NCI-H146 treated with DMSO at 0.1 percent for 48 hours (cell line): ENCODE results near the gene GCNT4.

Source experiments
- DNase-seq: peaks from one replicate; lab custom pipeline; 2025; ENCODE audit not compliant: unreplicated experiment; lab: John Stamatoyannopoulos, UW

GCNT4 gene

DNA sequence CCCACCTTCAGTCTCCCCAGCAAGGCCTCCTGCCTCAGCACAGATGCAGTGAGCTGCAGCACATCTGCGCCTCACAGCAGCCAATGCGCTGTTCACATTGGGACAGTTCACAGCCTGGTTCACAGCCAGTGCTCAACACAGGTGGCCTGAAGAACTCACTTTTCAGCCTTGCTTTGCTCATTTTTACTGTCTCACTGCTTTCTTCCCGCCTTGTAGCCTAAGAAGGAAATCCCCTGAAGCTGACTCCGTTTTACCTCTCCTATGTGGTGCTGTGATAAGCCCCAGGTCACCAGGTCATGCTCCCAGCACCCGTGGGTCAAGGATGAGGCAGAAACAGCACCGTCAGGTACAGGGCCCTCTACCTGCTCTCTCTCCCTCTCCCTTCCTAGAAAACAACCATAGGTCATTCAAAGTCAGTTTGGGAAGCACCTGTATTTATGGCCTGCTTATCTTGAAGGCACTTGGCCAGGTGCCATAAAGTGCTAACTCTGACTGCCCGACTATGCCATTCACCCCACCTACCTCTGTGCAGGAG lies 1.1 kb downstream of the GCNT4 start:
- no peak for DNase-seq

DNA sequence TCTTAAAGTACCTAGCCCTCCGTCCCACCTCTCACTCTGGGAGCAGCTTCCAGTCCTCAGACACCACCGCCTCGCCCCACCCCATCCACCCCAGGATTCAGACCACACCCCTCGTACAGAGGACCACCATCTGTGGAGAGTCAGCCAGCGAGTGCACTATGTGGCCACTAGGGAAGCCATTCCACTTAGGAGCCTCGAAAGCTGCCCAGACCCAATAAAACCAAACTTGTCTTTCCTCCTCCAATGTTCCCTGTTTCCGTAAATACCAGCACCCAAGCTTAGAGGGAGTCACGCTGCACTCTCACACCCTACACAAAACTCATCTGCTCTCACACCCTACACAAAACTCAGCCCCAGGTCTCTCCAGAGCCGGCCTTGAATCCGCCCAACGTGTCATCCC lies 1.9 kb downstream of the GCNT4 start:
- no peak for DNase-seq

DNA sequence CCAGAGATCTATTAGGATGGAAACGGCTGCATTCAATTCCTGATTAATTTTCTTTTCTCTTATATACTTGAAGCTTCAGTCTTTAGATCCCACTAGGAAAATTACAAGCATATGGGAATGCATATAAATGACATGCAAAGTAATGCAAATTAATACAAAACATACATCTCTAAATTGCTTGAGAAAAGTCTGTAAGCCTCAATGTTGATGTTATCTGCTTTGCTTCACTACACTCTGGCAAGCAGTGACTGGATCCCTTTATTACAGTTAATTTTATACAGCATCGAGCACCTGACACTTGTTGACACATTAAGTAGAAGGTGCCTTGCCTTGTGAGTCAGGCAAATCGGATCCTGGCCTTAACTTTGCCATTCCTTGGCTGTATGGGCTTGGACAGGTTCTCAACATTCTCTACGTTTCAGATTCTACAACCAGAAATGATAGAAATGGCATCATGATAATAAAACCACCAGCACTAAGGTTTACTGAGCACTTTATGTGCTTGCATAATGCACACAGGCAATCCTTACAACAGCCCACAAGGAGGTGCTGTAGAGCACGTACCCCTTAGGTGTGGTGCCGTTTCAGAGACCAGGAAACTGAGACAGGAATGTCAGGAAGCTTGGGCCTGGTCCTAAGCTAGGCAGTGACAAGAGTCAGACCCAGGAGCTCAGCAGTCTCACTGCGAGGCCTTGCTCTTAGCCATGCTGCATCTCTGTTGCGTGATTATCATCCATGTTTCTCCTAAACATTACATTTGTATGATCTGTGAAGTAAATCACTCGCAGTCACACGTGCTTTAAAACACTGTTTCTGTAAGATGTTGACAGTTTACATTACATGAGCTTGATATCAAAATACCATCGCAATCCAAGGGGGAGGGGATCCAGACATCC lies 2.7 kb downstream of the GCNT4 start:
- DNase-seq, result peak; percentile 4

DNA sequence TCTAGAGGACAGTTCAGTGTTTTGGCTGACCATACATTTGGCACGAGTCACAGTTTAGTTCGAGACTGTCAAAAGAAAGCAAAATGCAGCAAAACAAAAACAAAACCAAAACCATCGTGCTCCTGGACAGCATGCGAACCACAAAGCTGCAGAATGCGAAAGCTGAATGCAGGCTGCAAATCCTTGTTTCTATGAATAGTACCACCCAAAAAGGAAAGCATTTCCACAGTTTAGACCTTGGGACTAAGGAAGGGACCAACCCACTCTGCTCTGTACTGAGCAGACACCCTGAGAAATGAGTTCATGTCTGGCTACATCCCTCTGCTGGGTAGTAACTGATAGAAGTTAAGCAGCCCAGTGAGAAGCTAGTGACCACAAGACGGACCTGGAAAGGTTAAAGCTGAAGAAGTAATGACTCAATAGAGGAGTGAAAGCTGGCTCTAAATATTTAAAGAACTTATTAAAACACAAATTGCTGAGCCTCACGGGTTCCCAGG lies 3.9 kb downstream of the GCNT4 start:
- DNase-seq, result no peak

DNA sequence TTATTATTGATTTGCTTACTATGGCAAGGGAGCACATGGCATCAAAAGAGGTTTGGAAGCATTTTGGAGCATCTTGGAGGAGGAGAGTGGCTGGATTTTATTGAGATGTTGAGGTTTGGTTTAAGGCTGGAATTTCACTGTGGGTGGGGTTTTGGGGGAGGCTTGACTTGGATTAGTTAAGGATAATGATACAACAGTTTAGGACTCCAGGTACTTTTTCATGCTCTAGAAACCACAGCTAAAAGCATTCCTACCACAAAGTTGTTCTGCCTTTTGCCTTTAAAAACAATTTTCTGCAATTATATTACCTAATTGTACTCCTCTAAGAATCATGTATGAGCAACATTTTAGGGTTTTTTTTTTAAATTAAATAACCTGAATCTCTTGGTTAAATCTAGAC lies 5.0 kb downstream of the GCNT4 start:
- no peak for DNase-seq

DNA sequence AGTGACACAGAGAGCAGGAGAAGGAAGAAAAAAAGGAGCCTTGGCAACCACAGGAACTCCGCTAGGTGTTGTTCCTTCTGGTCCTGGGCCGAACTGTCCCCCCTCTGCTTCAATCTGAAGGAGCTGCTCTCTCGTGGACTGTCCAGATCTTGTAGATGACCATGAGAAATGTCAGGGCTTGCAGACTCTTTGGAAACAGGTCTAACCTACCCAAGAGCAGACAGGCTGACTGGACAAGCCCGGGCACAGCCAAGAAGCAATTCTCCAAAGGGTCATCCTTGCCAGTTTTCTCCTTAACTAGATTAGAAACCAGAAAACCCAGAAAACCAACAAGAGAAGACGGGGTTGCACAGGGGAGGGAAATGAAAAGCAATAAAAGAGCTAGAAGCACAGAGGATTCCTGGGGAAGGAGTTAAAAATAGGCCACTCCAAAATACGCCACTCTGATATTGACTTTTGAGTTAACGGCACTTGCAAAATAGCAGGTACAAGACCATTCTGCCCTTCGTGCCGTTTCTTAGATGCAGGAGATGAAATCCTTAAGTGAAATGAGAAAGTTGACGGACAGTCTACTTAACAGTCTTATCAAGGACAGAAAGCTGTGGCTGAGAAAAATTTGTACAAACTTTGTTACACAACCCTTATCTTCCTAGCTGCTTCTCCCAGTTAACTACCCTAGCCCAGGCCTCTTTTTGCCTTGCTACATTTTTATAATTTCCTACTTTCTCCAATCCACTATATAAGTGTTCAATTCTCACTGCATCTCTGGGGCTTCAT lies 5.8 kb downstream of the GCNT4 start:
- DNase-seq, result no peak

DNA sequence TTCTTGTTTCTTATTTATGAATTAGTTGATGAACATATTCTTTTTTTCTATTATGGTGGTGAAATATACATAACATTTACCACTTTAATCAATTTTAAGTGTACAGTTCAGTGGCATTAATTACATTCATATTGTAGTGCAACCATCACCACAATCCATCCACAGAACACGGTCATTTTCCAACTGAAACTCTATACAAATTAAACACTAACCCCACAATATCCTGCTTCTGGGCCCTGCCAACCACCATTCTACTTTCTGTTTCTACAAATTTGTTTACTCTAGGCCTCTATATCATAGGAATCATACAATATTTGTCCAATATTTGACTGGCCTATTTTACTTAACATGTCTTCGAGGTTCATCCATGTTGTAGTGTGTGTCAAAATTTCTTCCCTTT lies 7.3 kb downstream of the GCNT4 start:
- no peak for DNase-seq

DNA sequence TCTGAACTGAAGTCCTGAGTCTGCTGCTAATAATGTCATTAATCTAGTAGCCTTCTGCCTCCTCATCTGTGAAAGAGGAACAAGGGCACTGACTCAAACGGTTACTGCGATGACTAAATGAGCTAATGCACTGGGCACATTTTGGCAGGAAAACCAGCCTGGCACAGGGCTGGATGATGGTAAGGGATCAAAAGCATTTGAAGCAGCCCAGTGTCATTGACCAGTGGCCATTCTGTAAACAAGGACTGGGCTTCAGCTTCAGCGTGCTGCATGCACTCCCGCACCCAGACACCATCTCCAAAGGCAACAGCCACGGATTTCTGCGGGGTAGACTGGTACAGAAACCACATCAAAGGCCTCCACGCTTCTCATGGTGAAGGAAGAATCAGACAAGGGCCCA lies 8.0 kb downstream of the GCNT4 start:
- no peak for DNase-seq

DNA sequence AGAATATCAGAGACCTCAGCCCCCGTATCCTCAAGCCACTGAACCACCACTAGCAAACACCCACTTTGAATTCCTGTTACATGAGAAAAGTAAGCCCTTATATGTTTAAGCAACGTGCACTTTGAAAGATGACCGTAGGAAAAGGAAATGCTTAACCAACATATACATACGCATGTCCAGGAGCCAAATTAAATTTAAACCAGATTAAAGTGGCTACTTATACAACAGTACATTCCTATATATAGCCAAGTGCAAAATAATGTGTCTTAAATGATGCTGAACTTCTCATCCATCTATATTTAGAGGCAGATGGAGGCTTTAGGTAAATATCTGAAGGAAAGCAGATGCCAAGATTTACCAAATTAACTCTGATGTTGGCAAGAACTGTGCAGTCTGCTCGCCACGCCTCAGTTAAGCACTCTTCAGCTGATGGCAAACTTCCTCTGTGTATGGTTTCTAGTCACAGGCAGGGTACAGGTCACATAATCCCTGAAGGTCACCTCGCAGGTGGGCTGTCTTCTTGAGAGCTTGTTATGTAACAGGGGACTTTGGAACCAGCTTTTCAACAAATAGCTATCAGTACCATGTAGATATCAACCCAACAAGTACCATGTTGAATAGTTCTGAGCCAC lies 8.6 kb downstream of the GCNT4 start:
- DNase-seq, result no peak

DNA sequence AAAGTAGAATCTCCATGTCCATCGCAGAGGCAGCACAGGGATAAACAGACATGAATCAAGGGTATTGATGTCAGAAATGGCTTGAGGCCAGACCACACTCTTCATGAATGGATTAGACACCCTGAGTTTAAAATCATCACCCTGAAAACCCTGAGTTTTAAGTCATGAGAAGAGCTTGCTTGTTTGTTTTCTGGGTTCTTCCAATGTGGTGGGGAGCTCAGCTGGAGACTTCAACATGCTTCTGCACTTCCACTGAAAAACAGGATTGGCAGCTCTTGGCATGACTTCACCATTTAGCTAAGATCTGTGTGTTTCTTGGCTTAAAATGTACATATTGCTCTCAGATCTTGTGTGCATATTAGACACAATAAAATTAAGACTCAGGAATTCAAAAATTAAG lies 9.8 kb downstream of the GCNT4 start:
- DNase-seq, result no peak

DNA sequence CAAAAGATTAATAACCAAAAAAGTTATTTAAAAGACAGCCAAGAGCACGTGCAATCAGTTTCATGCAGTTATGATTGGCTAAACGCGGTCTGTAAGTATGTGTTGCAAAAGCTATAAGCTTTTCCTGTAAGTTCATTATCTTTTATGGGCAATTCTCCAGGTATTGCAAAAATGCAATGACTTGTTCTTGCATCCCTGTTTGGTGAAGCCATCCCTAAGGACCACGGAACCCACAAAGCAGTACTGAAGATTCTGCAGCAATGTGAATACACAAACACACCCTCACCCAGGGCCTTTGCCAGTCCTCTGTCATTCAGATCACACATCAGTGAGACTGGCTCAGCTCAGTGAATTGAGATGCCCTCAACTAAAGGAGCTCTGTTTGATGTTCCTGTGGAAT lies 11.4 kb downstream of the GCNT4 start:
- no peak for DNase-seq

DNA sequence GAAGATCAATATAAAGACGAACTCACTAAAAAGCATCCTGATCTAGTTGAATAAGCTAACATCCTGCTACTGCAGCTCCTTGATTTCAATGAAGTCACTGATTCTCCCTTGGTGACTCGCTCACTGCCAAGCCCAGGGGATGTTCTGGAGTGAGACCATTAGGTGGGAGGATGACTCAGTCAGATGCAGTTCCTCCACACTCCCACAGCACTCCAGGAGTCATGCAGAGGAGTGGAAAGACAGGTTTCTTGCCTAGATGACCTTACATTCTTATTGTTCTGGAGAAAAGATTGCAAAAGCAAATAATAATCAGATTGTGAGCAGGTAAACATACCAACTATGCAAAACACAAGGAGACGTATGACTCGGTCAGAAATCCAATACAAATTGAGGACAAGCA lies 15.3 kb downstream of the GCNT4 start:
- no peak for DNase-seq

DNA sequence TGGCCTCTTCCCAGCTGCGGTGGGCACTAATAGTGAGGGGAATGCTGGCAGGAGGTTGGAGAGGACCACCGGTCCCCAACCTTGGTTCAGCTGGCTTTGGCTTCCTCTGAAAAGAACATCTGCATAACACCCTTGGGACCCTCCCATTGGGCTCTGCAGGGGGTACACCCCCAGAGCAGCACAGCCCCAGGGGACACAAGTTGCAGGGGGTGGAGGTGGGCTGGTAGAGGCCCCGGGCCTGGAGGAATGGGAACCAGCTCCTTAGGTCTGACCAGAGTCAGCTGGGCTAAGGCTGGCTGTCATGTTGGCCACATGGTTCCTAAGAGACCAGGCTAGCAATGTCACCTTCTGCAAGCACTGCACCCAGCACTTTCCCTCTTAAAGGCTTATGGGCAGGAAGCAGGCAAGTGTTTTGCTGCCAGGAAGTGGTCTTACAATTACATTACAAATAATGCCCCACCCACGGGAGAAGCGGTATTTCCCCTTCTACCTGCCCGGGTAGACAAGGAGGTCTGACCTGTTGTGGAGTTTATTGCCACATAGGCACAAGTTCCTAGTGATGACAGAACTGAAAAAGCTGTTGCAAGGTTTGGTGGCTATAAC lies 18.1 kb downstream of the GCNT4 start:
- DNase-seq, result no peak

DNA sequence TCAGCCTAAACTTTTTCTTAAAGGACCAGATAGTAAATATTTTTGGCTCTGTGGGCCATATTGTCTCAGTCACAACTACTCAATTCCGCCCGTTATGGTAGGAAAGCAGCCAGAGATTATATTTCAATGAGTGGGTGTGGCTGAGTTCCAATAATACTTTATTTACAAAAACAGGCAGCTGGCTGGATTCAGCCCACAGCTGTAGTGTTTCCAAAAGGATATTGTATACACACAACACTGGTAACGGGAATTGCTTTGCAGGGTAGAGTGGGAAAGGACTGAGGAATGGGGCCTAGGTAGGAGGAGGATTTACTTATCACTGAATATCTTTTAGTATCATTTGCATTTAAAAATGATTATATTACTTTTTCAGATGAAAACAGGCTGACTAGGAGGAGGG lies 21.0 kb downstream of the GCNT4 start:
- no peak for DNase-seq

DNA sequence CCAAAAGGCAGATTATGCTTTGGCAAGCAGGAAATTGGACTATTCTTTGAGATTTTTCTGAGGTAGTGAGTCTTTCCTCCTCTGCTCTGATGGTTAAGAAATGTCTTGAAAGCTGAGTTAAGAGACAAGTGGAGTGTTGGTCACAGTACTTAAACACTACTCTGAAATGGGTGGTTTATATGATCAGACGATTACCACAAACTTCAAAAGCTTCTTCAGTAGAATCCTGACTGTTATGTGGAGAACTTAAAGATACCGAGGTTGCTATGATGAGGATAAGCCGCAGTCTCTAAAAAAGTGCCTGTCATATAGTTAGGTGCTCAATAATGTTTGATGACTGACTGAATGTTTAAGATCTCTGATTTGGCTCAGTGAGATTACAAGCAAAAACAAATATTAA lies 24.3 kb downstream of the GCNT4 start:
- no peak for DNase-seq

DNA sequence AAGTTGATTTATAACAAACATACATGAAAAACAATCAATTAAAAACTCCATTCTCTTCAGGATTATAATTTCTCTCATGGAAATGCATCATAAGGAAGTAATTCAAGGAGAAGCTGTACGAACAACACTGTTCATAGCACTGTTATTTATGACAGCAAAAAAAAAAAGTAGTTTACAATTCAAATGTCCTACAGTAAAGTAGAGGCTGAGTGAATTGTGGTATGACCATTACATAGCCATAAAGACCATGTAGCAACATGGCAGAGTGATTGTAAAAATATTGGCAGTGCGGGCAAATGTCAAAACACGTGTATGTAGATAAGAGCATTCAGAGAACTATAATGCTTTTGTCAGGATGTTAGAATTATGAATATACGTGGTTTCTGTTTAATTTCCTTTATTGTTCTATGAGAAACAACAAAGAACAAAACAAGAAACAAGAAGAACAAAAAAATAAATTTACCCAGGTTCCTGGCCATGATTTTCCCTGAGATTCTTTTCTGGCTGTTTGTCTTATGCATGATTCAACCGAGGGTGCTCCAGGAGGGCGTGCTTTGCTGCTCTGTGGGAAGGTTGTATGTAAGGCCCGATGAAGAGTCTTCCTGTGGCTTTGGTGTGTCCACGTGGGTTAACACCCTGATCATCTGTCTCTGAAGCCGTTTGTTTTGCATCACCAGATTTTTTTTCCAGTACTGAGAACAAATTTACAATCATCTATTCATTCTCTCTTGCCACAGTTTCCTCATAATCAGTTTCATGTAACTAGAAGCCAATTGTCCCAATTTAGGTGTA lies 28.8 kb downstream of the GCNT4 start:
- DNase-seq, result no peak

DNA sequence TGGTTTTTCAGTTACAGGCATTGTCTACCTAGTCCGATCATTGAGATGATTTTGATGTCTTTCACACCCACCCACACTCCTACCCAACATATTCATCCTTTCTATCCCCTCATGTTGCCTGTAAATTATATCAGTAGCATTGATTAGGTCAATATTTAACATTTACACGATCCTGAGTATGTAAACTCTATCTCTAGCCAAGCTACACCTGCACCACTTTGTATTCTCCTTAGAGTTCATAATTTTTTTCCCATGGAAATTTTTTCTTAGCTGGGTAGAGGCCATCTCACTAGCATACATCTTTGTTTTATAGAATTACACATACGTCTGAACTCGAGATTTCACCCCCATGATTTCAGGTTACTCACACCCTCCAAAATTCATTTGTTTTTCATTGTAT lies 30.6 kb downstream of the GCNT4 start:
- DNase-seq, result no peak

DNA sequence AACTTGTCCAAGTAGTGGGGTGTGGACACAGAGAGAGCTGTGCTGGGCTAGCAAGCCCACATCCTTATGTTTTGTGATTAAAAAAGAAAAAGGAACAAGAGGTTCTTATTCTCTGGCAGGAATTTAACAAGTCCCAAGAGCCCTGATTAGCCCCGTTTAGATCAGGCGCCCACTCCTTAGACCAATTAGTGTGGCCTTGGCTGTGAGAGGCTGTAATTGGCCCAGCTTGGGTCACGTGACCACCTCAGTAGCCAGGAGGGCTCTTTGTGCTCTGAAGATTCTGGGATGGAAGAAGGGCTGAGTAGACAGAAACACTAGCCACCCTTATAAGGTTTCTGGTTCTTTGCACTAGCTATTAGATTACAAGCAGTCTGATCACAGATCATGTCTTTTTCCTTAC lies 31.1 kb downstream of the GCNT4 start:
- no peak for DNase-seq

DNA sequence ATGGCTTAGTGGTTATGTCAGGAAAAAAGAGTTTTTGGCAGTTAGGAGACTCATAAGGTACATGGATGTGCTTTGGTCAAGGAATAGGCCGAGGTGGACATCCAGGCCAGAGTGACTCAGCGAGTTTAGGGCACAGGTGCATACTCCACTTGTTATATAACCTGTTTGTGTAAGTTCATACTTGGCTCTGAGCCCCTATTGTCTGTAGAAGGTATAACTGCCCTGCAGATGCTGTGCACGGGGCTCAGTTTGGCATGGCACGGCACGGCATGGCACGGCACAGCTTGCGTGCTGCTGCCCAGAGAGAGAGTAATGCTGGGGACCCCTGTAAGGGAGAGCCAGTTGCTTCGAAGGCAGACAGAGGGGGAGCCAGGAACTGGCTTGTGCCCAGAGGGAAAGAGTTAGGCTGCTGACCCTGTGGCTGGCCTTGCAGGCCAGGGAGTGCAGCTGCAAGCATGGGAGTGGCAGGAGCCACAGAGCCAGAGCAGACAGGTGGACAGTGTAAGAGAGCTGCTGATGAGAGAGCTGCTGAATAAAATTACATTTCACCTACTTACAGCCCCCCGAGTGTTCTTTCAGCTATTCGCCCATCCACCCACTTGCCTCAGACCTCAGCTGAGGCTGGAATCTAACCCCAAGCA lies 32.2 kb downstream of the GCNT4 start:
- DNase-seq, result no peak
